CD14-positive monocyte (primary cell): ENCODE results near the gene RFK. TPM values are rescaled to one million over a fixed set of nuclear protein-coding genes. Genes with fewer than 3 reads are reported as not detected.

Experiments used
- DNase-seq, 3 donors: peaks; one replicate each; pipeline ENCODE4 v3.0.0-alpha.2; 2011 to 2022
- H2AFZ ChIP-seq: 2 replicates; pipeline ENCODE4 v1.6.0; 2012; ENCODE audit warnings: mild to moderate bottlenecking, low read depth, low read length, inconsistent platforms; ENCODE audit not compliant: insufficient read depth, poor library complexity, severe bottlenecking
- H3K27ac ChIP-seq, 2 donors: 1 replicate in 1 of 2; 2 replicates in 1 of 2; pipeline ENCODE4 v1.5.1; 2012 to 2013; ENCODE audit warnings: low read length in 2 of 2, control low read depth in 1 of 2, inconsistent platforms in 1 of 2, low read depth in 1 of 2, mild to moderate bottlenecking in 1 of 2
- H3K27me3 ChIP-seq, 2 donors: one replicate each; pipeline versions ENCODE4 v1.6.0 to v1.6.1; 2011 to 2013; ENCODE audit warnings: low read length in 2 of 2; ENCODE audit not compliant: control insufficient read depth in 2 of 2, insufficient read depth in 2 of 2
- H3K36me3 ChIP-seq, 2 donors: replicated peaks in 1 of 2; 1 replicate in 1 of 2; 2 replicates in 1 of 2; pipeline versions ENCODE4 v1.5.1 to v1.6.1; 2012 to 2013; ENCODE audit warnings: low read length in 2 of 2, control low read depth in 1 of 2, inconsistent platforms in 1 of 2, mild to moderate bottlenecking in 1 of 2; ENCODE audit not compliant: insufficient read depth in 2 of 2, control insufficient read depth in 1 of 2
- H3K4me1 ChIP-seq, 2 donors: 1 replicate in 1 of 2; 2 replicates in 1 of 2; pipeline versions ENCODE4 v1.5.1 to v1.6.1; 2012 to 2013; ENCODE audit warnings: low read length in 2 of 2, control low read depth in 1 of 2, inconsistent platforms in 1 of 2, mild to moderate bottlenecking in 1 of 2, moderate library complexity in 1 of 2; ENCODE audit not compliant: insufficient read depth in 2 of 2, control insufficient read depth in 1 of 2
- H3K4me2 ChIP-seq: replicated peaks from 2 replicates; pipeline ENCODE3; 2012; ENCODE audit warnings: low read length, moderate library complexity, mild to moderate bottlenecking; ENCODE audit not compliant: poor library complexity, severe bottlenecking; ENCODE audit errors: extremely low read depth
- H3K4me3 ChIP-seq, 3 experiments: fragments of 200-600 bp in 1 of 3; sonication (generic) in 1 of 3; replicated peaks in 1 of 3; 1 replicate in 2 of 3; 2 replicates in 1 of 3; pipeline ENCODE4 v1.5.1; 2011 to 2013; ENCODE audit warnings: low read length in 3 of 3, mild to moderate bottlenecking in 3 of 3, control low read depth in 2 of 3, low read depth in 2 of 3, inconsistent platforms in 1 of 3, moderate library complexity in 1 of 3
- H3K79me2 ChIP-seq: 2 replicates; pipeline ENCODE4 v1.6.0; 2012; ENCODE audit warnings: mild to moderate bottlenecking, control low read depth, inconsistent platforms, low read length, moderate library complexity; ENCODE audit not compliant: insufficient read depth
- H3K9ac ChIP-seq: 2 replicates; pipeline ENCODE4 v1.6.0; 2017; ENCODE audit warnings: low read length, mild to moderate bottlenecking; ENCODE audit not compliant: insufficient read depth, poor library complexity, severe bottlenecking
- H3K9me3 ChIP-seq, 2 donors: replicated peaks in 1 of 2; 1 replicate in 1 of 2; 2 replicates in 1 of 2; pipeline versions ENCODE4 v1.5.1 to v1.6.1; 2012 to 2013; ENCODE audit warnings: low read length in 2 of 2, control low read depth in 1 of 2; ENCODE audit not compliant: control insufficient read depth in 1 of 2, insufficient read depth in 1 of 2
- H4K20me1 ChIP-seq: 2 replicates; pipeline ENCODE4 v1.6.0; 2012; ENCODE audit warnings: mild to moderate bottlenecking, low read length, control low read depth, moderate library complexity; ENCODE audit not compliant: insufficient read depth
- H3K27ac Mint-ChIP-seq, 7 donors: one replicate each; pipeline ENCODE4 v1.8.0; 2020; ENCODE audit warnings: mild to moderate bottlenecking in 7 of 7, mixed read lengths in 7 of 7, moderate library complexity in 6 of 7, inconsistent platforms in 2 of 7
- H3K27me3 Mint-ChIP-seq, 3 donors: one replicate each; pipeline ENCODE4 v1.8.0; 2021 to 2022; ENCODE audit warnings: low read depth in 3 of 3, mild to moderate bottlenecking in 3 of 3, mixed read lengths in 3 of 3, moderate library complexity in 3 of 3, inconsistent platforms in 1 of 3
- H3K36me3 Mint-ChIP-seq, 2 donors: one replicate each; pipeline ENCODE4 v1.8.0; 2020; ENCODE audit warnings: mixed read lengths in 2 of 2, inconsistent platforms in 1 of 2, mild to moderate bottlenecking in 1 of 2
- H3K4me1 Mint-ChIP-seq: one replicate; pipeline ENCODE4 v1.8.0; 2020; ENCODE audit warnings: mild to moderate bottlenecking, mixed read lengths
- H3K4me3 Mint-ChIP-seq, 2 donors: one replicate each; pipeline ENCODE4 v1.8.0; 2020; ENCODE audit warnings: mild to moderate bottlenecking in 2 of 2, mixed read lengths in 2 of 2, moderate library complexity in 1 of 2
- H3K9me3 Mint-ChIP-seq, 7 donors: one replicate each; pipeline ENCODE4 v1.8.0; 2020 to 2022; ENCODE audit warnings: mixed read lengths in 7 of 7, mild to moderate bottlenecking in 6 of 7, moderate library complexity in 6 of 7, inconsistent platforms in 2 of 7
- WGBS: methylation state at CpG from one replicate; pipeline ENCODE4 v1.1.5; 2013; ENCODE audit warnings: missing lambda C conversion rate; ENCODE audit not compliant: insufficient coverage; 5-methylcytosine and 5-hydroxymethylcytosine counted together
- intact Hi-C, 2 donors: fragments of 100-400 bp; cut with micrococcal nuclease; formaldehyde crosslinking; loops; one replicate each; pipeline versions ENCODE4 v1.15.0 to v1.15.1; 2023
- polyA plus RNA-seq, 3 donors: library from polyadenylated mRNA; depleted of rRNA in 1 of 3; unstranded in 2 of 3; stranded (reverse) in 1 of 3; fragments of 300-500 nt in 2 of 3; fragments of >200 nt in 1 of 3; fragmentation: Illumina TruSeq in 2 of 3; gene quantifications; 1 replicate in 2 of 3; 2 replicates in 1 of 3; pipeline ENCODE4 v1.2.3, GENCODE V29; 2012 to 2021
- TF ChIP-seq, protein P1 (sequence below): fragments of 200-600 bp; IDR thresholded peaks from one replicate; pipeline ENCODE4 v1.8.0; 2022; ENCODE audit warnings: antibody characterized with exemption, mild to moderate bottlenecking

The RFK gene
- polyA plus RNA-seq, 3 donors = 5.9 to 46.6 (median 44.4) TPM

DNA sequence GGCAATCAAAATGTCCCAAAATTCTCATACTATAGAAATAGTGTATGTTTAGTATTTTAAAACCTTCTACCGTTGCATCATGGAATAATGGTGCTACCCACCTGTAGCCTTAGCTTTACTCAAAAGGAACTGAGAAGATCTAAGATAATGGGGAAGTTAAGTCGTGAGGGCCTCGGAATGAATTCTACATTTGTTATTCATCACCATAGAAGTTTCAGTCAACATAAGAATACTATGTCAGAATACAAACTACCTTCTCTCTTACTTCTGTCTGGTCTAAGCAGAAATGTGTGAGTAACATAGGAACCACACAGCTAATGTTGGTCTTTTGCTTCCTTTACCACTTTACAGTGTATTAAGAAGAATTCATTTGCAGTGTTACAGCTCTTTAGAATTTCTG, 43.2 kb downstream of the RFK start:
- DNase-seq = peak; percentile 19 to 24 (median 20)
- Mint-ChIP-seq H3K9me3 (peaks cover 0 to 8% (median 2%) of the 10 kb centered on the region in 7 donors), H3K4me3 (no peak overlapping the region), H3K27ac (peak overlapping the region in 5 of 7 donors; percentile 45 to 94 (median 85)), H3K4me1 (peaks cover 8% of the 10 kb centered on the region), H3K36me3 (peaks cover 0 to 2% of the 10 kb centered on the region in 2 donors), H3K27me3 (no peaks in the 10 kb centered on the region)
- Histone ChIP-seq H3K79me2 (no peaks in the 10 kb centered on the region), H3K36me3 (no peaks in the 10 kb centered on the region), H3K4me1 (peaks cover 6 to 9% of the 10 kb centered on the region in 2 donors), H3K4me2 (no peak overlapping the region), H3K4me3 (no peak overlapping the region), H3K9ac (no peak overlapping the region), H2AFZ (no peak overlapping the region), H3K27me3 (no peaks in the 10 kb centered on the region), H3K27ac (no peak overlapping the region), H3K9me3 (no peaks in the 10 kb centered on the region), H4K20me1 (no peaks in the 10 kb centered on the region)
- TF ChIP-seq, protein P1, sequence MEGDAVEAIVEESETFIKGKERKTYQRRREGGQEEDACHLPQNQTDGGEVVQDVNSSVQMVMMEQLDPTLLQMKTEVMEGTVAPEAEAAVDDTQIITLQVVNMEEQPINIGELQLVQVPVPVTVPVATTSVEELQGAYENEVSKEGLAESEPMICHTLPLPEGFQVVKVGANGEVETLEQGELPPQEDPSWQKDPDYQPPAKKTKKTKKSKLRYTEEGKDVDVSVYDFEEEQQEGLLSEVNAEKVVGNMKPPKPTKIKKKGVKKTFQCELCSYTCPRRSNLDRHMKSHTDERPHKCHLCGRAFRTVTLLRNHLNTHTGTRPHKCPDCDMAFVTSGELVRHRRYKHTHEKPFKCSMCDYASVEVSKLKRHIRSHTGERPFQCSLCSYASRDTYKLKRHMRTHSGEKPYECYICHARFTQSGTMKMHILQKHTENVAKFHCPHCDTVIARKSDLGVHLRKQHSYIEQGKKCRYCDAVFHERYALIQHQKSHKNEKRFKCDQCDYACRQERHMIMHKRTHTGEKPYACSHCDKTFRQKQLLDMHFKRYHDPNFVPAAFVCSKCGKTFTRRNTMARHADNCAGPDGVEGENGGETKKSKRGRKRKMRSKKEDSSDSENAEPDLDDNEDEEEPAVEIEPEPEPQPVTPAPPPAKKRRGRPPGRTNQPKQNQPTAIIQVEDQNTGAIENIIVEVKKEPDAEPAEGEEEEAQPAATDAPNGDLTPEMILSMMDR = no peak
- intact Hi-C loops = no loop called here
- WGBS = no CpG with 5 or more reads among the region's 3 CpGs

DNA sequence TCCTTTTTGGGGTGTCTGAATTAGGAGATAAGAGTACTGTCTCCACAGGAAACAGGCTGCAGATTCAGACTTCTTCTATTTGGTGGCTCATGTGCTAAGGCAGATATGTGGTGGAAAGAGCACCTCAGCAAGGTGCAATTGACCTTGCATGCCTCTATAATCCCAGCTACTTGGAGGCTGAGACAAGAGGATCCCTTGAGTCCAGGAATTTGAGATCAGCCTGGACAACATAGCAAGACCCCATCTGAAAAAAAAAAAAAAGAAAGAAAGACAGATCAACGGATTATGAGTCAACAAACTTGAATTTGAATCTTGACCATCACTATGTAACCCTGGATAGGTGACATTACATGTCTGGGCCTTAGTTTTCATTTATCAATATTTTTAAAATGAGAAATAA, 44.4 kb downstream of the RFK start:
- H3K36me3 Mint-ChIP-seq = peaks cover 0 to 2% of the 10 kb centered on the region in 2 donors

More for the DNA sequence above, 44.4 kb downstream of the RFK start:
- H3K4me1 Mint-ChIP-seq = peaks cover 8% of the 10 kb centered on the region
- Histone ChIP-seq H3K27me3 (no peaks in the 10 kb centered on the region), H3K4me3 (no peak overlapping the region), H3K36me3 (no peaks in the 10 kb centered on the region), H3K4me1 (peaks cover 6 to 9% of the 10 kb centered on the region in 2 donors), H3K4me2 (no peak overlapping the region), H3K79me2 (no peaks in the 10 kb centered on the region), H3K27ac (no peak overlapping the region), H4K20me1 (no peaks in the 10 kb centered on the region), H3K9ac (no peak overlapping the region), H3K9me3 (peaks cover 0 to 5% of the 10 kb centered on the region in 2 donors), H2AFZ (no peak overlapping the region)
- intact Hi-C loops = no loop called here
- no peak for DNase-seq
- TF ChIP-seq, protein P1 = no peak
- no CpG with 5 or more reads among the region's 1 CpG for whole genome bisulfite sequencing
- H3K9me3 Mint-ChIP-seq = peaks cover 0 to 13% (median 2%) of the 10 kb centered on the region in 7 donors
- H3K27ac Mint-ChIP-seq = no peak overlapping the region
- no peak overlapping the region for H3K4me3 Mint-ChIP-seq
- no peaks in the 10 kb centered on the region for H3K27me3 Mint-ChIP-seq
